ENCODE results near the gene ANKRD33.
"Not testable (repeated sequence)": the region's sequence is repeated elsewhere in the genome, so short reads cannot be mapped to it uniquely, and the experiment has no call there.

GRCh38 chr12:51885294-51886020, 2.4 kb upstream of the ANKRD33 start:
- TF ChIP-seq CTCF, POLR2A (IDR thresholded peaks at IDR 0.05): not testable (repeated sequence)
